Peyer's patch (tissue), 4 donors: ENCODE results near the gene HPX. TPM values are rescaled to one million over a fixed set of nuclear protein-coding genes. Genes with fewer than 3 reads are reported as not detected.
A peak's percentile ranks its signal among the peaks of the same experiment; 100 is the strongest.

Source experiments
- DNase-seq, 3 donors: peaks; one replicate each; pipeline ENCODE4 v3.0.0-alpha.2; 2017 to 2019
- H3K27ac ChIP-seq, 4 donors: fragments of 200-600 bp; sonication (generic); one replicate each; pipeline ENCODE4 v1.5.1; 2016 to 2019
- H3K27me3 ChIP-seq, 2 donors: fragments of 200-600 bp; sonication (generic); one replicate each; pipeline ENCODE4 v1.5.1; 2019
- H3K36me3 ChIP-seq, 3 donors: fragments of 200-600 bp; sonication (generic); one replicate each; pipeline ENCODE4 v1.5.1; 2016 to 2019
- H3K4me1 ChIP-seq, 4 donors: fragments of 200-600 bp; sonication (generic); one replicate each; pipeline ENCODE4 v1.5.1; 2016 to 2019
- H3K4me3 ChIP-seq, 4 donors: fragments of 200-600 bp; sonication (generic); 1 replicate in 3 of 4; 2 replicates in 1 of 4; pipeline ENCODE4 v1.5.1; 2016 to 2019; ENCODE audit warnings: mild to moderate bottlenecking in 1 of 4
- H3K9me3 ChIP-seq, 4 donors: fragments of 200-600 bp; sonication (generic); one replicate each; pipeline ENCODE4 v1.5.1; 2016 to 2019; ENCODE audit warnings: mild to moderate bottlenecking in 1 of 4
- POLR2A ChIP-seq, 2 donors: fragments of 450-650 bp; IDR thresholded peaks; one replicate each; pipeline ENCODE4 v1.5.1; 2017; ENCODE audit warnings: antibody characterized with exemption in 2 of 2, mild to moderate bottlenecking in 2 of 2, moderate library complexity in 2 of 2
- total RNA-seq, 4 donors: library from RNA; depleted of rRNA; stranded (reverse); fragments of >200 nt; gene quantifications; one replicate each; pipeline ENCODE4 v1.1.0, GENCODE V29; 2016
- TF ChIP-seq, protein P1 (sequence below), 6 experiments: fragments of 450-650 bp in 4 of 6; fragments of 200-600 bp in 2 of 6; sonication (generic) in 1 of 6; IDR thresholded peaks; one replicate each; pipeline ENCODE4 v1.5.1; 2017 to 2019; ENCODE audit warnings: antibody characterized with exemption in 6 of 6, mild to moderate bottlenecking in 3 of 6, moderate library complexity in 1 of 6

HPX gene, protein sequence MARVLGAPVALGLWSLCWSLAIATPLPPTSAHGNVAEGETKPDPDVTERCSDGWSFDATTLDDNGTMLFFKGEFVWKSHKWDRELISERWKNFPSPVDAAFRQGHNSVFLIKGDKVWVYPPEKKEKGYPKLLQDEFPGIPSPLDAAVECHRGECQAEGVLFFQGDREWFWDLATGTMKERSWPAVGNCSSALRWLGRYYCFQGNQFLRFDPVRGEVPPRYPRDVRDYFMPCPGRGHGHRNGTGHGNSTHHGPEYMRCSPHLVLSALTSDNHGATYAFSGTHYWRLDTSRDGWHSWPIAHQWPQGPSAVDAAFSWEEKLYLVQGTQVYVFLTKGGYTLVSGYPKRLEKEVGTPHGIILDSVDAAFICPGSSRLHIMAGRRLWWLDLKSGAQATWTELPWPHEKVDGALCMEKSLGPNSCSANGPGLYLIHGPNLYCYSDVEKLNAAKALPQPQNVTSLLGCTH
- 10 to 100 TPM in 1 of 4 donors, 1 to 10 TPM in 2, not detected in 1; 2.2 to 10.1 (median 5.3) TPM for total RNA-seq

DNA sequence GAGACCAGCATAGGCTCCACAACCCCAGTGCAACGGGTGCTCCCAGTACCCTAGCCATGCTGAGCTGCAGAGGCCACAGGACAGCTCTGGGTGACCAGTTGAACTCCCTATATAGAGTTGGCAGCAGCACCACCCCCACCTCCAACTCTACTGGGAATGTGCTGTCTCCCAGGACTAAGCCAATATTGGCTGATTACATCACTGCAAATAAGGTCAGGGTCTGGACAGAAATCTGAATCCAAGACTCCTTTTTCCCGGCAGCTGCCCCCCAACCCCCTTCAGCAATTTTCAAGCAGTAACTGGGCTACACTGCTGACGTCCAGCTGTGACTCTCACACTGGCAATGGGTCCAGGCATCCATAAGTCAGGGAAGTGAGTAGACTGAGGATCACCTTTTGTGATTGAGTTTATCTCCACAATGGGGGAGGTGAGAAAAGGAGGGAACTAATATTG, at the start of gene HPX:
Gene HPX, minus strand, starts transcription at position 82 of the 453 bp plus-strand sequence. Its CDS starts 24 bp downstream, at position 58.
- no peak within 1 kb of the TSS for H3K27ac ChIP-seq

GRCh38 chr11:6489306-6489705, 48.5 kb upstream of the HPX start:
- Histone ChIP-seq H3K4me3 (peak overlapping the region in 1 of 4 donors; percentile 16), H3K27ac (peak overlapping the region in 2 of 4 donors; percentile 55 to 85), H3K36me3 (peaks cover 0 to 23% (median 0%) of the 10 kb centered on the region in 3 donors), H3K27me3 (no peaks in the 10 kb centered on the region), H3K9me3 (no peaks in the 10 kb centered on the region), H3K4me1 (peaks cover 0 to 34% (median 0%) of the 10 kb centered on the region in 4 donors)
- no peak for DNase-seq
- TF ChIP-seq, protein P1, sequence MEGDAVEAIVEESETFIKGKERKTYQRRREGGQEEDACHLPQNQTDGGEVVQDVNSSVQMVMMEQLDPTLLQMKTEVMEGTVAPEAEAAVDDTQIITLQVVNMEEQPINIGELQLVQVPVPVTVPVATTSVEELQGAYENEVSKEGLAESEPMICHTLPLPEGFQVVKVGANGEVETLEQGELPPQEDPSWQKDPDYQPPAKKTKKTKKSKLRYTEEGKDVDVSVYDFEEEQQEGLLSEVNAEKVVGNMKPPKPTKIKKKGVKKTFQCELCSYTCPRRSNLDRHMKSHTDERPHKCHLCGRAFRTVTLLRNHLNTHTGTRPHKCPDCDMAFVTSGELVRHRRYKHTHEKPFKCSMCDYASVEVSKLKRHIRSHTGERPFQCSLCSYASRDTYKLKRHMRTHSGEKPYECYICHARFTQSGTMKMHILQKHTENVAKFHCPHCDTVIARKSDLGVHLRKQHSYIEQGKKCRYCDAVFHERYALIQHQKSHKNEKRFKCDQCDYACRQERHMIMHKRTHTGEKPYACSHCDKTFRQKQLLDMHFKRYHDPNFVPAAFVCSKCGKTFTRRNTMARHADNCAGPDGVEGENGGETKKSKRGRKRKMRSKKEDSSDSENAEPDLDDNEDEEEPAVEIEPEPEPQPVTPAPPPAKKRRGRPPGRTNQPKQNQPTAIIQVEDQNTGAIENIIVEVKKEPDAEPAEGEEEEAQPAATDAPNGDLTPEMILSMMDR (IDR thresholded peaks at IDR 0.05), result no peak
- no peak for TF ChIP-seq POLR2A (IDR thresholded peaks at IDR 0.05)

More for the DNA sequence above, at the start of gene HPX:
- Histone ChIP-seq H3K4me3 (peak within 1 kb of the TSS in 1 of 4 donors; percentile 11), H3K27me3 (no peaks in the 10 kb centered on the region), H3K36me3 (no peaks in the 10 kb centered on the region), H3K9me3 (no peaks in the 10 kb centered on the region), H3K4me1 (peaks cover 0 to 6% (median 2%) of the 10 kb centered on the region in 4 donors)
- DNase-seq, result no peak
- TF ChIP-seq, protein P1 (IDR thresholded peaks at IDR 0.05), result no peak
- no peak for TF ChIP-seq POLR2A (IDR thresholded peaks at IDR 0.05)

DNA sequence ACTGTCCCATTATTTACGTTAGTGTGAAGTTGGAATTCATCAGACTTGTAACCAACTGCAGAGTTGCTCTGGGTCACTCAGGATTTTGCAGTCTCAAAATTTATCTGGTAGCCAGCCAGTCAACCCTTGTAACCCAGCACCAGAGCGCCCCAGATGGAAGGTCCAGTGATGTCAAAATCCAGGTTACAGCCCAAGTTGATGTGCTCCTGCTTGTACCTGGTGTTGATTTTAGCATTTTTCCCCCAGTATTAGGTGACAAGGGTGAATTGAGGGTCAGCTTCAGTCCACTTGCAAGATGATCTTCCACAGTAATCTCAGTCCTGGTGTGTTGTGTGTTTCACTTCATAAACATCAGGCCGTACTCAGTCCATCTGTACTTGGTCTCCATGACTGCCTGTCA, 48.0 kb upstream of the HPX start:
- Histone ChIP-seq H3K4me3 (peak overlapping the region in 1 of 4 donors; percentile 16), H3K27ac (peak overlapping the region in 2 of 4 donors; percentile 55 to 85)
- DNase-seq, result no peak

DNA sequence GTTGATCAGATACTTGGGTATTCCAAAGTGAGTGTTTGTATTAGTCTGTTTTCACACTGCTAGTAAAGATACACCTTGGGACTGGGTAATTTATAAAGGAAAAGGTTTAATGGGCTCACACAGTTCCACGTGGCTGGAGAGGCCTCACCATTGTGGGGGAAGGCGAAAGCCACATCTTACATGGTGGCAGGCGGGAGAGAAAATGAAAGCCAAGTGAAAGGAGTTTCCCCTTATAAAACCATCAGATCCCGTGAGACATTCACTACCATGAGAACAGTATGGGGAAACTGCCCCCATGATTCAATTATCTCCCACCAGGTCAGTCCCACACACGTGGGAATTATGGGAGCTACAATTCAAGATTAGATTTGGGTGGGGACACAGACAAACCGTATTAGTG, 47.6 kb upstream of the HPX start:
- Histone ChIP-seq H3K4me1 (peaks cover 0 to 39% (median 0%) of the 10 kb centered on the region in 4 donors), H3K27ac (peak overlapping the region in 2 of 4 donors; percentile 55 to 85), H3K36me3 (peaks cover 0 to 32% (median 0%) of the 10 kb centered on the region in 3 donors), H3K9me3 (no peaks in the 10 kb centered on the region), H3K27me3 (no peaks in the 10 kb centered on the region), H3K4me3 (no peak overlapping the region)
- DNase-seq, result no peak
- TF ChIP-seq POLR2A (IDR thresholded peaks at IDR 0.05), result no peak
- TF ChIP-seq, protein P1 (IDR thresholded peaks at IDR 0.05), result no peak

More for the DNA sequence above, 48.0 kb upstream of the HPX start:
- TF ChIP-seq, protein P1 (IDR thresholded peaks at IDR 0.05), result no peak
- H3K27me3 ChIP-seq, result no peaks in the 10 kb centered on the region
- H3K9me3 ChIP-seq, result no peaks in the 10 kb centered on the region
- peaks cover 0 to 36% (median 0%) of the 10 kb centered on the region in 4 donors for H3K4me1 ChIP-seq
- H3K36me3 ChIP-seq, result peaks cover 0 to 28% (median 0%) of the 10 kb centered on the region in 3 donors

DNA sequence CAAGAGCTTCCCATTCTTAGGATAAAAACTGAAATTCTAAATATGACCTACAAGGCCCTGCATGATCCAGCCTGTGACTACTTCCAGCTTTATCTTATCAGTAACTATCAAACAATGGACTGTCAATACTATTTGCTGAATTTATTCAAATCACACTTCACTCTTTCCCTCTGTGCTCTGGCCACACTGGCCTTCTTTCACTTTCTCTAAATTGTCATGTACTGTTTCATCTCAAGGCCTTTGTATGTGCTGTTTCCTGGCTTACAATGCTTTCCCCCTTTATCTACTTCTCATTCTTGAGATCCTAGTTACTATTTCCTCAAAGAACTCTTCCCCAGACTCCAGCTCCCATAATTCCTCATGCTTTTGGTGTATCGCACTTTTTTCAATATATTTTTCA, 46.2 kb upstream of the HPX start:
- no peaks in the 10 kb centered on the region for H3K9me3 ChIP-seq
- no peak overlapping the region for H3K4me3 ChIP-seq
- peaks cover 0 to 34% (median 0%) of the 10 kb centered on the region in 3 donors for H3K36me3 ChIP-seq
- no peaks in the 10 kb centered on the region for H3K27me3 ChIP-seq
- H3K27ac ChIP-seq, result peak overlapping the region in 1 of 4 donors; percentile 58
- DNase-seq, result no peak
- TF ChIP-seq POLR2A (IDR thresholded peaks at IDR 0.05), result no peak
- TF ChIP-seq, protein P1 (IDR thresholded peaks at IDR 0.05), result no peak
- peaks cover 8 to 53% (median 10%) of the 10 kb centered on the region in 4 donors for H3K4me1 ChIP-seq
